Medulla oblongata (tissue), 1 donor: ENCODE data around the gene NLGN1.
"Not testable (repeated sequence)": the region's sequence is repeated elsewhere in the genome, so short reads cannot be mapped to it uniquely, and the experiment has no call there.

Source experiments
- DNase-seq: peaks from one replicate; pipeline ENCODE4 v3.0.0-alpha.2; 2015; ENCODE audit errors: extremely low spot score

Gene NLGN1

DNA sequence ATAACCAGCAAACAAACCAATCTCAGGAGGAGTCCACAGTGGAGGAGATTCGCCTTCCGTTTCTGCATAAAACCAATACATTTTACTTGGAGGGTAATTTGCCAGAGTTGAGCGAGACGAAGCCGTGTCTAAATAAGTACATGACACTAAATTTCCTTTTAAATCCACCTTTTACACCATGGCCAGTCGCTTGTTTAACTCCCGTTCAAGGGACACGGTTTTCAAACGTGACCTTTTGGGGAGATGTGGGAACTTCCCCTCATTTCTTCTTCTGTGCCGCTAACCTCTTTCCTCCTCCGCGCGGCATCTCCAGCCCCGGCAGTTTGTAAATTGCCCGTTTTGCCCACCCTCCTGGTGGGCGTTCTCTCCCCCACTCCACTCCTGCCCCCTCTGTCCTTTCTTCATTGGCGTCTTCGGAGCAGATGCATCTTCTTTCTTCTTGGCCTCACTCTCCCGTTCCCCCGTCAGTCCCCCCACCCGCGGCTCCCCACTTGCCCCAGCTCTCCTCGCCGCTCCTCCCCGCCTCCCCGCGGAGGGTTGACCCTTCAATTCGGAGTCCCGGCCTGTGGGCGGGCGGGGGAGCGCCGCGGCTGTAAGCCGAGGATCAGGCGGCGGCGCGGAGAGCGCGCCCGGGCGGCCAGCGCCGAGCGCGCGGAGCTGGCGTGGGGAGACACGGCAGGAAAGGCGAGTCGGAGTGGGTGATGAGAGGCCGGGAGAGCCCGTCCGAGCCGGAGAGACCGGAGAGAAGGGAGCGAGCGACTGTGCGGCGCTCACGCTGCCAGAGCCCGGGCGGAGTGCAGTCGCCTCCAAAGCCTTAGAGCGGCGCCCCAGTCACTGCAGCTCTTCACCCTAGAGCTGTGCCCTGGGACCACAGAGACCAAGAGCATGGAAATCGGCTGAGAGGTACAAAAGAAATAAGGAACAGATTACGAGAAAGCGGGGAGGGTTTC is at the start of gene NLGN1:
NLGN1 (plus strand) TSS at position 584 of the 950 bp plus-strand sequence.
- peak; percentile 84 for DNase-seq

GRCh38 chr3:173351886-173352285 is 45.7 kb upstream of the NLGN1 start:
- DNase-seq = no peak

GRCh38 chr3:173353137-173353536 is 44.4 kb upstream of the NLGN1 start:
- not testable (repeated sequence) for DNase-seq

GRCh38 chr3:173354124-173354523 is 43.4 kb upstream of the NLGN1 start:
- DNase-seq = no peak

DNA sequence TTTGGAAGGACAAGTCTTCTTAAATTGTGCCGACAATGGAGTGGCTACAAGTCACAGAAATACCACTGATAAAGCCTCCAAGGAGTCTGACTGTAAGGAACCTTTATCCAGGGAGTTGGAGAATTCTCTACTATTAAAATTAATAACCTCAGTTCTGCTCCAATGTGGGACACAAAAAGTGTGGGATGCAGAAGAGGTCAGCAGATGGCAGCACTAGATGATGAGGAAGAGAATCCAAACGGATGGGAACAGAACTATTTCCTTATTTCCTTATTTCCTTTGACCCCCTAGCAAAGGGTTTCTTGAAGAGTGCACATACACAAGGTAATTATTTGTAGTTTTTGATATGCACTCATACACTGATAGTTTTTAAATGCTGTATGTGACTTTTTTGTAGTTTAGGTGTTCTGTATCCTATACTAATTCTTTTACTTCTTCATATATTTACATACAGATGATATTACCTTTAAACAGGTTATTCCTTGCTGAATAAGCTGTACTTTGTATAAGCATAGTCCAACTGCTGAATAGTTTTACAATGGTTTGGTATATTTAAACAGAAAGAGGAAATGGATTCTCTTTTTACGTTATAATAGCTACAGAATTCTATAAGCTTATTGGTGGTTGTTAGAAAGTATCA is 25.6 kb upstream of the NLGN1 start:
- peak; percentile 54 for DNase-seq

DNA sequence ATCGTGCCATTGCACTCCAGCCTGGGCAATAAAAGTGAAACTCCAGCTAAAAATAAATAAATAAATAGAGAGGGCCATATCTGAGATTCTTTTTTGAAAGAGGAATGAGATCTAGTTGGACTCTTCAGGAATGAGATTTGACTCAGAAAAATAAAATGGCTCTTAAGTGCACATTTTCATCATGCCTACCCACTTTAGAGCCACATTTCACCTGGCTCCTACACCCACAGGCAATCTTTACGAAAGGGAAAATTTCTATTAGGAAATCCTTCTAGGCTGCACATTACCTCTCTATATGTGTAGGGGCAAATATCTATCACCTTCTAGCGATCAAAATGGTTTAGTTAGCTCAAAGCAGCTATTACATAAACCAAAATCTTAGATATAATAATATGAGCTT is 16.9 kb upstream of the NLGN1 start:
- DNase-seq = no peak

- DNase-seq = not testable (repeated sequence)
Observed at GRCh38 chr3:173381936-173382335, 15.6 kb upstream of the NLGN1 start.

DNA sequence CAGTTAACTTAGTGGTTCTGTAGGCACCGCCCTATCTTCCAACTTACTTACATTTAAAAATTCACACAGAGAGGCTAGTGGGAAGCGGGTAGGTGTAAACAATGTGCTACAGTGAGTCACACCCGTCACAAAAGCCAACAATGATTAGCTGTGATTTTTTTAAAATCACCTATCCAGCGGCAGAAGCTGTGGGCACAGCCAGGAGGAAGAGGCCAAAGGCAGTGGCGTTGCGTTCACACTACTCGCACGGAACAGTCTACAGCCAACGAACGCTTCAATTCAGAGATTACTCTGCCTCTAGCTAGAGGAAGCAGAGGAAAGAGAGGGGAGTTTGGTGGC is 2.5 kb upstream of the NLGN1 start:
- DNase-seq = no peak

DNA sequence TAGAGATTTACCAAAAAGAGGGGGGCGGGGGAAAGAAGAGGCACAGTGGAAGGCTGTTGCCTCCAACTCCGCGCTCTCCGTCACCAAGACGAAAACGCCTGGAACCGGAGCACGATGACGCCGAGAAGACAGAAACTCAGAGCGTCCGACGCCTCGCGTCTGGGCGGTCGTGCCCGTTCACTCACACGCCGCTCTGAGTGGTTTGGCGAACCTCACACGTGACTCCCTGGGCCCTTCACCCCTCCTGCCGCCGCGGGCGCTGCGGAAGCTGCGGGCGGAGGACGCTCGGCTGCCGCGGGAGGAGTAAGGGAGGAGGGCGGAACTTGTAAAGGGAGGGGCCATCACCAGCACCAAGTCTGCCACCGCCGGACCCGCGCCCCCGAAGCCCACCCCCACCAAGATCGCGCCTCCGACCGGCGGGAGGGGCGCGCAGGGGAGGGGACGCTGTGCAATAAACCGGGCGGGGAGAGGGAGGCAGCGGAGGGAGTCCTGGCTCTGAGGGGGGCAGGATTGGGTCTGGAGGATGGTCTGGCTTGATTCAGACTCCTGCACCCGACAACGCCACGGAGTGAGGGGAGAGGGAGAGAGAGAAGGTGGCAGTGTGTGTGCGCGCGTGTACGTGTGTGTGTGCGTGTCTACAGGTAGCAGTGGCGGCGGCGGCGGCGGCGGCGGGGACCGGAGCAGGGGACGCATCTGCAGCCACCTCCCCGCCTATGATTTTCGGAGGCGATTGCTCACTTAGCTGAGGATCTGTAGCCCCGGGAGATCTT is 1.9 kb upstream of the NLGN1 start:
- peak; percentile 91 for DNase-seq

DNA sequence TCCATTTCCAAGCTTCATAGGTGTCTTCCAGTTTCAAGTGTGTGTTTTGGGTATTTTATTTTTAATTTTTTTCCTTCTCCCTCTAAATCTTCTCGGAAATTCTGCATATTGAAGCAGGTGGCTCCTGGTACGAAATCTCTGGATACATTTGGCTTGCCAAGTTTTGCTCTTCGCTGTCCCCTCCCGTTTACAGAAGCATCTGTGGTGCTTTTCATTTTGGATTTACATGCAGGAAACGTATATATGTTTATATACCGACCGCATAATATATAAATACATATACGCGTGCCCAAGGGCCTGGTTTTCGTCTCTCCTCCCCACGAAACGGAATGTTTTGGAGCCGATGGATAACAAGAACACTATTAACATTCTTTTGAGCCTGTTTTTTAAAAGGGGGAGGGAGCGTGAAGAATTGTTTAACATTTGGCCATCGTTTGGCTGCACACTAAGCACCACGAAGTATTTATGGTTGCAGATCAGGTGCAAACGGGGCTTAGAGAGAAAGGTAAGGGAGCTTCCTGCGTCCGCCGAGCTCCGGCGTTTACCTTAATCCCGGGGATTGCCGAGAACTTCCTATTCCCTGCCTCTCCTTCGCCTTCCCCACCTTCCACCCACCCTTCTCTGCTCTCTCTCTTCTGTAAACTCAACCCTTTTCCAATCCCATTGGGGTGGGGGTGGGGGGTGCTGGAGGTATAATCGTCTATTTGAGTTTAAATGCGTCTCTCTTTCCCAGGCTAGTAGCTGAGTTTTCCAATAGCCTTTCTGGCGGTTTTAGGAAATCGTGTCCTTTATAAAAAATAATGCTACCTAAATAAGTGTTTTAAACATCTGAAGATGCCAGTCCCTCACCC is 1.1 kb upstream of the NLGN1 start:
- DNase-seq = peak; percentile 37

DNA sequence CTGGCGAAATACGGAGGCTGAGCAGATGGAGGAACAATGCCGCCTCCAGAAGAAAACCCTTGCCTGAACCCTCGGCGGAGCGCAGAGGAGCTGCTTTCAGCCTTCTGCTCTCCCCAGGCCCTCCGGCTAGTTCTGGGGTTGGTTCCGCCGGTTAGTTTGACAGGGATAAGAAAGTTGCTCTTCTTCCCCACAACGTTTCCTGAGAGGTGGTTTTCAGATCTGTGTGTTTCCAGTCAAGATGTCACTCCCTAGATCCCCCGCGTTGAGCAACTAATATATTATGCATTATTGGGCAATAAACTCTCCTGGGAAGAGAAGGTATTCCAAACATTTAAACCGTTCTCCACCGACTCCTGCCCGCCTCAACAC is 551 bp downstream of the NLGN1 start:
- no peak for DNase-seq

DNA sequence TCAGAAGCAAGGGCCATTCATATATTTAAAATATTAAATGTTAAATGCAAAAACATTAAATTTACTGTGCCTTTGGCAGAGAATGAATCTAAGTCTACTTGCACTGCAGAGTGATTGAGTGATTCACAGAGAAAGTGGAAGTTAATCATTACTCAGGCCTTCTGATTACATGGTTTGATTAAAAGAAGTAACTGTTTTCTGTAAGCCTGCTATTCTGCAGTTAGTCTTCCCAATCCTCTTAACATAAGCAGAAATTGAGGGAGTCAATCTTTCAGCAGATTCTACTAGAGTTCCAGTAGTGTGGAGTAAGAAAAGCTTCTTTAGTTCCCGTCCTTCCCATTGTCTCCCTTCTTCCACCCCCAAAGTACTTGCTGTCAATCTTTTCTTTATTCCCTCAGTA is 1.5 kb downstream of the NLGN1 start:
- DNase-seq = peak; percentile 13

DNA sequence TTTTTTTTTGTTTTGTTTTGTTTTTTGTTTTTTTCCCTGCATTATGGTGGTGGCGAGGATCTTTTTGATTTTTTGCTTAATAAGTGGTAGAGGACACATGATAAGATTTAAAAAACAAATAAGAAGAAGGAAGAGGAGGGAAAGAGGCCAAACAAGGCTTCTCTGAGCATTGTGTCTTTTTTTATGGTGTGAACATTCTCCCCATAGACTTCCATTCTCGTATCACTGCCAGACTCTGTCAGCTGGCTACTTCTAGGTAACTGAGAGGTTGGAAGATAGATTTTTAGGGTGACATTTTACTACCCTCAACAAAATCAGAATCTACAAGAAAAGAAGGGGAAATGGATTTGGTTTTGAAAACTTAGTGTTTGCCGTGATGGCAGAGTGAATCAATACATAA is 3.8 kb downstream of the NLGN1 start:
- DNase-seq = peak; percentile 16

- DNase-seq = peak; percentile 18
Observed at GRCh38 chr3:173402656-173403055, 5.1 kb downstream of the NLGN1 start.

DNA sequence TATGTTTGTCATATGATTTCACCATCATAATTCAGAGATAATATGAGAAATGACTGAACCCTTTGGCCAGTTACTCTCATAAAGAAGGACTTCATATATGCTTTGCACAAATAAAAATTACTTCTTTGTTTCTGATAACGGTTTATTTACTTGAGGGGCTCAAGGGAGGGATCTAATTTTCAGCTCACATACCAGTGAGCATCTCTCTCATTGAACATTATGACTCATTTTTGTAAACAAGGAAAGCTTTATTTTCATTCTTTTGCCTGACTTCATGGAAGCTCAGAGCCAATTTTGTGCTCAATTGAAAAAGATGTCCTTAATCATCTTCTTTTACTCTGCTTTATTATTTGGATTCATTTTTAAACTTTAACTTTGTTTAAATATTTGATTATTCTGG is 5.8 kb downstream of the NLGN1 start:
- DNase-seq = peak; percentile 25

GRCh38 chr3:173404156-173404555 is 6.6 kb downstream of the NLGN1 start:
- no peak for DNase-seq

- DNase-seq = no peak
Observed at GRCh38 chr3:173410436-173410835, 12.9 kb downstream of the NLGN1 start.

- DNase-seq = peak; percentile 63
Observed at GRCh38 chr3:173410849-173411248, 13.3 kb downstream of the NLGN1 start.

- peak; percentile 77 for DNase-seq
Observed at GRCh38 chr3:173411375-173411973, 13.9 kb downstream of the NLGN1 start.

DNA sequence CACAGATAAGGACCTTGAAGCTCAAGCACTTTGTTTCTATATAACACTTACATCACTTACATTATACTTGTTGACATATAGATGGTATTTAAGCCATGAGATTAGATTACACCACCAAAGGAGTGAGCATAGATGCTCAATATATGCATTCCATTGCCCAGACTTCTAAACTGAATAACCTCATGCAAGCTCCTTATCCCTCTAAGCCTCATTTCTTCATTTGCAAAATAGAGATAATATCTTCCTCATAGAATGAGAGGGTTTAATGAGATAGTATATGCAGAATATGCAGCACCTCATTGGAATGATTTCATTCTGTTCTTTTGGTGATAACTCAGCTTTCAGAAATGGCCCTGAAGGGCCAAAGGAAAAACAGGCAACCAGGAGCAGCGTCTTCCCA is 18.5 kb downstream of the NLGN1 start:
- DNase-seq = no peak

DNA sequence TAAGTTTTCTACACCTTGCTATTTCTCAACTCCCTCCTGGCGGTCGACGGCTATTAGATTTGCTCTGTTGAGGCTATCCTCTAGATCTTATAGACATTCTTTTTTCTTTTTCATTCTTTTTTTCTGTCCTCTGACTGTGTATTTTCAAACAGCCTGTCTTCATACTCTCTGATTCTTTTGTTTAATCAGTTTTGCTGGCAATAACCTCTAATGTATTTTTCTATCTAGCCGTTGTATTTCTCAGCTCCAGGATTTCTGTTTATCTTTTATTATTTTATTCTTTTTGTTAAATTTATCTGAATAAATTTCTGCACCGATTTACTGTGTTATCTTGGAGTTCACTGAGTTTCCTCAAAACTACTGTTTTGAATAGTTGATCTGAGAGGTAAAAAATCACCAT is 31.5 kb downstream of the NLGN1 start:
- DNase-seq = no peak
